ENCODE results near the gene ATG4C. TPM values are rescaled to one million over a fixed set of nuclear protein-coding genes. Genes with fewer than 3 reads are reported as not detected.
A peak's percentile ranks its signal among the peaks of the same experiment; 100 is the strongest.
"Not testable (repeated sequence)": the region's sequence is repeated elsewhere in the genome, so short reads cannot be mapped to it uniquely, and the experiment has no call there.

Gene ATG4C
- total RNA-seq (9.5 TPM), polyA plus RNA-seq (ENCODE audit: insufficient read depth, low read depth, low replicate concordance) (8.7 TPM)
- long read RNA-seq, donor 1, partial matches to known transcripts: 0 of 1 reads
- long read RNA-seq, donor 1, other reads (novel, unspliced or antisense): 0 of 1 reads
- long read RNA-seq, donor 2, partial matches to known transcripts: 0 of 5 reads
- long read RNA-seq, donor 2, other reads (novel, unspliced or antisense): 0 of 5 reads
- long read RNA-seq, donor 3, partial matches to known transcripts: 5 of 10 reads
- long read RNA-seq, donor 3, other reads (novel, unspliced or antisense): 0 of 10 reads
- long read RNA-seq, donor 4, transcript ATG4C-201 (11 exons, 2,938 nt): major isoform, 7 of 7 reads
- long read RNA-seq, donor 4, partial matches to known transcripts: 0 of 7 reads
- long read RNA-seq, donor 4, other reads (novel, unspliced or antisense): 0 of 7 reads
- long read RNA-seq, donor 5: 0 reads
- long read RNA-seq, donor 6, transcript ATG4C-201 (11 exons, 2,938 nt): major isoform, 5 of 7 reads
- long read RNA-seq, donor 6, partial matches to known transcripts: 0 of 7 reads
- long read RNA-seq, donor 6, other reads (novel, unspliced or antisense): 0 of 7 reads
- long read RNA-seq, donor 7, transcript ATG4C-203 (11 exons, 2,890 nt): minor isoform, 5 of 12 reads
- long read RNA-seq, donor 7, transcript ATG4C-201 (11 exons, 2,938 nt): major isoform, 6 of 12 reads
- long read RNA-seq, donor 7, partial matches to known transcripts: 0 of 12 reads
- long read RNA-seq, donor 7, other reads (novel, unspliced or antisense): 1 of 12 reads
- long read RNA-seq, donor 8, partial matches to known transcripts: 0 of 4 reads
- long read RNA-seq, donor 8, other reads (novel, unspliced or antisense): 0 of 4 reads
- long read RNA-seq, donor 9: 0 reads
- long read RNA-seq, donor 10, partial matches to known transcripts: 0 of 1 reads
- long read RNA-seq, donor 10, other reads (novel, unspliced or antisense): 0 of 1 reads

DNA sequence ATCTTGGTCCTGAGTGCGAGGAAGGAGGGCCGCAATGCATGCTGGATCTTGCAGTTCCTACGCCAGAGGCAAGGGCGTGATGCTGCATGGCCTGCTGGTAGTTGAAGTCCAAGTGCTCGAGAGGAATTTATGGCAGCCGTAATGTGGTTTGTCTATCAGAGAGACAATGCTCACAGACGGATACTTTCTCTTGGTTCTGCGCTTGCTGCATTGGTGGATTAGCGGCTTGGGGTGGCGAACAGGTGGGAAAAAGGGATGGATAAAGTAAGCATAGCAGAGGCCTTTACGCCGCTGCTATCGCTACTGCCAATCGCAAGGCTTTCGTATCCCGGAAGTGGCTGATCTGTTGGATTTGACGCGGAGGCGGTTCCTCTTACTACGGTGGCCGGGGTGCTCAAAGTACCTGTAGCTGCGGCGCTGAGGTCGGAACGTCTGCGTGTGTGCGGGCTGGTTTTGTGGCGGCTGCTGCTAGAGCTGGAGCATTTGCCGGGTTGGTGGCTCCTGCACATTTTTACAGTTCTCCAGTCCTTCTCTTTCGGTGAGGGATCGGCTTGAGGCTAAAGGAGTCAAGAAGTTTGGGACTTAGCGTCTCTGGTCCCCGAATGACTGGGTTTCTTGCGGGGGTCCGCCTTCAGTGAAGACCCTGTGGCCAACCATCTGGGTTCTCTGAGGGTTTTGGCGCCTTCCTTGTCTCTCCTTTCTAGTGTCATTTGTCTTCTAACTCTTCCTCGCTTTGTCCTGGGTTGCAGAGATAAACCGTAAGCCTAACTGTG is at the start of gene ATG4C:
TSS of gene ATG4C (plus strand) at position 397 of the 773 bp plus-strand sequence. CDS start 19,655 bp downstream, outside the sequence.
- FAIRE-seq: peak; percentile 38
- peak within 1 kb of the TSS; percentile 93 to 100 (median 98) for H3K9ac ChIP-seq (ENCODE audit: low read length in 3 of 3)
- TF ChIP-seq, protein P1, sequence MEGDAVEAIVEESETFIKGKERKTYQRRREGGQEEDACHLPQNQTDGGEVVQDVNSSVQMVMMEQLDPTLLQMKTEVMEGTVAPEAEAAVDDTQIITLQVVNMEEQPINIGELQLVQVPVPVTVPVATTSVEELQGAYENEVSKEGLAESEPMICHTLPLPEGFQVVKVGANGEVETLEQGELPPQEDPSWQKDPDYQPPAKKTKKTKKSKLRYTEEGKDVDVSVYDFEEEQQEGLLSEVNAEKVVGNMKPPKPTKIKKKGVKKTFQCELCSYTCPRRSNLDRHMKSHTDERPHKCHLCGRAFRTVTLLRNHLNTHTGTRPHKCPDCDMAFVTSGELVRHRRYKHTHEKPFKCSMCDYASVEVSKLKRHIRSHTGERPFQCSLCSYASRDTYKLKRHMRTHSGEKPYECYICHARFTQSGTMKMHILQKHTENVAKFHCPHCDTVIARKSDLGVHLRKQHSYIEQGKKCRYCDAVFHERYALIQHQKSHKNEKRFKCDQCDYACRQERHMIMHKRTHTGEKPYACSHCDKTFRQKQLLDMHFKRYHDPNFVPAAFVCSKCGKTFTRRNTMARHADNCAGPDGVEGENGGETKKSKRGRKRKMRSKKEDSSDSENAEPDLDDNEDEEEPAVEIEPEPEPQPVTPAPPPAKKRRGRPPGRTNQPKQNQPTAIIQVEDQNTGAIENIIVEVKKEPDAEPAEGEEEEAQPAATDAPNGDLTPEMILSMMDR (IDR thresholded peaks at IDR 0.05; ENCODE audit: borderline replicate concordance, extremely low read depth, insufficient read depth): no peak
- H3K36me3 ChIP-seq (ENCODE audit: control insufficient read depth in 2 of 3, insufficient read depth in 3 of 3, low read length in 3 of 3): no peaks in the 10 kb centered on the region
- intact Hi-C loops (cut with DNase I): no loop called here
- DNase-seq: peak; percentile 96 to 99 (median 97)
- peaks cover 0 to 4% (median 0%) of the 10 kb centered on the region in 3 donors for H3K4me1 ChIP-seq (ENCODE audit: control insufficient read depth in 2 of 3, insufficient read depth in 2 of 3, low read depth in 1 of 3, low read length in 3 of 3)
- H3K27ac ChIP-seq (ENCODE audit: low read depth in 2 of 2, low read length in 2 of 2): peak within 1 kb of the TSS; percentile 97 to 98
- H3K9me3 ChIP-seq (ENCODE audit: control insufficient read depth in 2 of 3, insufficient read depth in 1 of 3, low read length in 3 of 3): no peaks in the 10 kb centered on the region
- peak within 1 kb of the TSS; percentile 100 for H3K4me3 ChIP-seq (ENCODE audit: low read length in 3 of 3)
- no peaks in the 10 kb centered on the region for H3K27me3 ChIP-seq (ENCODE audit: control insufficient read depth, insufficient read depth, low read length)

DNA sequence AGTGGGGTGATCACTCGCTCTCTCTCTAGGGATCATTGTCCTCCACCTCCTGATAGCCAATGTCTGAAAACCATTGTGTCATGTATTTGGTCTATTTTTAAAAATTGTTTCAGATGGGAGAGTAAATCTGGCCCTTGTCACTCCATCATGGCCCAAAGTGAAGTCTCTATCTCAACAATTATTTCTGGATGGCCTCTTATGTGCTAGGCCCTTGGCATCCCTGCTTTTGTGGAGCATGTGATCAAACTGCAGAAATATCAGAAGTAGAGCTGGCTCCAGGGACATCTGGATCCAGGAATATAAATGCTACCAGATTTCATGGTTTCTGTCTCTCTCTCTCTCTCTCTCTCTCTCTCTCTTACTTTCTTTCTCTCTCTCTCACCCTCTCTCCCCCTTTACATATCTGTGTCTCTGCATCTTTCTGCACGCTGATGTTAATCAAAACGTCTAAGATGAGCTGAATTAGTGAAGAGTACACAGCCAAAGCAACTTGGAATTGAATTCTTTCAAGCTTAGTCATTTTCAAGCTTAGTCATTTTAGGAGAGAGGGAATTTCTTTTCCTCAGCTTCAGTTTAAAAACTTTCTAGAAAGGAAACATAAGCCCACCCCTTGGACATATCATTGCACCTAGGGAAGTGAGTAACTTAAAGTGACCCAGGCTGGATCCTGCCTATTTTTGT is 48.3 kb upstream of the ATG4C start:
- Histone ChIP-seq H3K9ac (ENCODE audit: low read length in 3 of 3) (no peak overlapping the region), H3K27me3 (ENCODE audit: control insufficient read depth, insufficient read depth, low read length) (no peaks in the 10 kb centered on the region), H3K27ac (ENCODE audit: low read depth in 2 of 2, low read length in 2 of 2) (no peak overlapping the region), H3K4me1 (ENCODE audit: control insufficient read depth in 2 of 3, insufficient read depth in 2 of 3, low read depth in 1 of 3, low read length in 3 of 3) (peaks cover 0 to 5% (median 0%) of the 10 kb centered on the region in 3 donors), H3K9me3 (ENCODE audit: control insufficient read depth in 2 of 3, insufficient read depth in 1 of 3, low read length in 3 of 3) (no peaks in the 10 kb centered on the region), H3K36me3 (ENCODE audit: control insufficient read depth in 2 of 3, insufficient read depth in 3 of 3, low read length in 3 of 3) (no peaks in the 10 kb centered on the region), H3K4me3 (ENCODE audit: low read length in 3 of 3) (no peak overlapping the region)
- FAIRE-seq: no peak
- intact Hi-C loops (cut with DNase I): no loop called here
- TF ChIP-seq, protein P1 (IDR thresholded peaks at IDR 0.05; ENCODE audit: borderline replicate concordance, extremely low read depth, insufficient read depth): no peak
- no peak for DNase-seq

DNA sequence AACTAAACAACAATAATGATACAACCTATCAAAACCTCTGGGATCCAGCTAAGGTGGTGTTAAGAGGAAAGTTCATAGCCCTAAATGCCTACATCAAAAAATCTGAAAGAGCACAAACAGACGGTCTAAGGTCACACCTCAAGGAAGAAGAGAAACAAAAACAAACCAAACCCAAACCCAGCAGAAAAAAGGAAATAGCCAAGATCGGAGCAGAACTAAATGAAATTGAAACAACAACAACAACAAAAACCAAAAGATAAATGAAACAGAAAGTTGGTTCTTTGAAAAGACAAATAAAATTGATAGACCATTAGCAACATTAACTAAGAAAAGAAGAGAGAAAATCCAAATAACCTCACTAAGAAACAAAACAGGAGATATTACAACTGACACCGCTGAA is 43.2 kb upstream of the ATG4C start:
- FAIRE-seq; H3K9ac ChIP-seq (ENCODE audit: low read length in 3 of 3); H3K4me3 ChIP-seq (ENCODE audit: low read length in 3 of 3); DNase-seq; H3K27me3 ChIP-seq (ENCODE audit: control insufficient read depth, insufficient read depth, low read length); H3K27ac ChIP-seq (ENCODE audit: low read depth in 2 of 2, low read length in 2 of 2); H3K4me1 ChIP-seq (ENCODE audit: control insufficient read depth in 2 of 3, insufficient read depth in 2 of 3, low read depth in 1 of 3, low read length in 3 of 3); H3K36me3 ChIP-seq (ENCODE audit: control insufficient read depth in 2 of 3, insufficient read depth in 3 of 3, low read length in 3 of 3); intact Hi-C loops (cut with DNase I); H3K9me3 ChIP-seq (ENCODE audit: control insufficient read depth in 2 of 3, insufficient read depth in 1 of 3, low read length in 3 of 3): not testable (repeated sequence)
